ENCODE measurements around the gene FCGR3A. TPM values are rescaled to one million over a fixed set of nuclear protein-coding genes. Genes with fewer than 3 reads are reported as not detected.
"Not testable (repeated sequence)": the region's sequence is repeated elsewhere in the genome, so short reads cannot be mapped to it uniquely, and the experiment has no call there.

FCGR3A gene
- total RNA-seq = 31.4 TPM
- long read RNA-seq, transcript FCGR3A-202 (5 exons, 2,385 nt) = major isoform, 10 of 14 reads
- long read RNA-seq, partial matches to known transcripts = 1 of 14 reads
- long read RNA-seq, other reads (novel, unspliced or antisense) = 2 of 14 reads

- ATAC-seq (peak; percentile 55), DNase-seq (ENCODE audit: missing footprints) (no peak)
- intact Hi-C loops (cut with DNase I) = no loop called here
Observed at GRCh38 chr1:161549652-161550051, at the start of gene FCGR3A. Gene FCGR3A, minus strand, starts transcription at chr1:161549818. Its CDS starts 82 bp downstream, at chr1:161549736.

GRCh38 chr1:161597077-161597476 is 47.5 kb upstream of the FCGR3A start:
- DNase-seq (ENCODE audit: missing footprints); ATAC-seq; intact Hi-C loops (cut with DNase I): not testable (repeated sequence)

- intact Hi-C loops (cut with DNase I); ATAC-seq: not testable (repeated sequence)
Observed at GRCh38 chr1:161595583-161595982, 46.0 kb upstream of the FCGR3A start.

GRCh38 chr1:161595173-161595572 is 45.6 kb upstream of the FCGR3A start:
- intact Hi-C loops (cut with DNase I); DNase-seq (ENCODE audit: missing footprints); ATAC-seq: not testable (repeated sequence)

More at GRCh38 chr1:161595583-161595982, 46.0 kb upstream of the FCGR3A start:
- DNase-seq (ENCODE audit: missing footprints) = not testable (repeated sequence)

- DNase-seq (ENCODE audit: missing footprints); ATAC-seq; intact Hi-C loops (cut with DNase I): not testable (repeated sequence)
Observed at GRCh38 chr1:161594269-161594984, 44.8 kb upstream of the FCGR3A start.

- ATAC-seq; DNase-seq (ENCODE audit: missing footprints); intact Hi-C loops (cut with DNase I): not testable (repeated sequence)
Observed at GRCh38 chr1:161593092-161593755, 43.6 kb upstream of the FCGR3A start.

- ATAC-seq; DNase-seq (ENCODE audit: missing footprints); intact Hi-C loops (cut with DNase I): not testable (repeated sequence)
Observed at GRCh38 chr1:161592586-161592985, 43.0 kb upstream of the FCGR3A start.

GRCh38 chr1:161589920-161590319 is 40.3 kb upstream of the FCGR3A start:
- intact Hi-C loops (cut with DNase I); DNase-seq (ENCODE audit: missing footprints); ATAC-seq: not testable (repeated sequence)

- DNase-seq (ENCODE audit: missing footprints); intact Hi-C loops (cut with DNase I); ATAC-seq: not testable (repeated sequence)
Observed at GRCh38 chr1:161589365-161589764, 39.7 kb upstream of the FCGR3A start.

- intact Hi-C loops (cut with DNase I); DNase-seq (ENCODE audit: missing footprints); ATAC-seq: not testable (repeated sequence)
Observed at GRCh38 chr1:161588596-161588995, 39.0 kb upstream of the FCGR3A start.

- ATAC-seq; intact Hi-C loops (cut with DNase I); DNase-seq (ENCODE audit: missing footprints): not testable (repeated sequence)
Observed at GRCh38 chr1:161582882-161583281, 33.3 kb upstream of the FCGR3A start.

- ATAC-seq = peak; percentile 57
- DNase-seq (ENCODE audit: missing footprints); intact Hi-C loops (cut with DNase I): not testable (repeated sequence)
Observed at GRCh38 chr1:161580879-161581537, 31.4 kb upstream of the FCGR3A start.

GRCh38 chr1:161579856-161580507 is 30.4 kb upstream of the FCGR3A start:
- ATAC-seq; intact Hi-C loops (cut with DNase I): not testable (repeated sequence)

GRCh38 chr1:161576676-161577075 is 27.1 kb upstream of the FCGR3A start:
- intact Hi-C loops (cut with DNase I); DNase-seq (ENCODE audit: missing footprints); ATAC-seq: not testable (repeated sequence)

More at GRCh38 chr1:161579856-161580507, 30.4 kb upstream of the FCGR3A start:
- not testable (repeated sequence) for DNase-seq (ENCODE audit: missing footprints)

- ATAC-seq; DNase-seq (ENCODE audit: missing footprints); intact Hi-C loops (cut with DNase I): not testable (repeated sequence)
Observed at GRCh38 chr1:161571703-161572102, 22.1 kb upstream of the FCGR3A start.

GRCh38 chr1:161566602-161566960 is 17.0 kb upstream of the FCGR3A start:
- DNase-seq (ENCODE audit: missing footprints); ATAC-seq: not testable (repeated sequence)
- intact Hi-C loops (cut with DNase I) = loop anchor here (10.0 kb wide), 1 partner anchor 178 kb away; the partner anchor contains the start of gene DUSP12

- intact Hi-C loops (cut with DNase I) = loop anchor here (10.0 kb wide), 1 partner anchor 181 kb away; the partner anchor contains the start of gene DUSP12
- not testable (repeated sequence) for ATAC-seq
Observed at GRCh38 chr1:161563522-161563921, 13.9 kb upstream of the FCGR3A start.

GRCh38 chr1:161562441-161562840 is 12.8 kb upstream of the FCGR3A start:
- peak; percentile 61 for ATAC-seq
- not testable (repeated sequence) for DNase-seq (ENCODE audit: missing footprints)
- intact Hi-C loops (cut with DNase I) = loop anchor here (10.0 kb wide), 1 partner anchor 182 kb away; the partner anchor contains the start of gene DUSP12

More at GRCh38 chr1:161563522-161563921, 13.9 kb upstream of the FCGR3A start:
- not testable (repeated sequence) for DNase-seq (ENCODE audit: missing footprints)

All from Right ventricle myocardium inferior (tissue), 1 donor.